Type B pancreatic cell (in vitro differentiated cells): ENCODE measurements around the gene SLC9C2. TPM values are rescaled to one million over a fixed set of nuclear protein-coding genes. Genes with fewer than 3 reads are reported as not detected.
"Not testable (repeated sequence)": the region's sequence is repeated elsewhere in the genome, so short reads cannot be mapped to it uniquely, and the experiment has no call there.

Experiments used
- DNase-seq: peaks from one replicate; pipeline ENCODE4 v3.0.0; 2021; ENCODE audit warnings: mixed read lengths; ENCODE audit not compliant: unreplicated experiment; ENCODE audit errors: extremely low spot score
- H3K27ac Mint-ChIP-seq: 2 replicates; pipeline ENCODE4 v1.8.0; 2021; ENCODE audit warnings: mild to moderate bottlenecking, mixed read lengths
- H3K27me3 Mint-ChIP-seq: 2 replicates; pipeline ENCODE4 v1.8.0; 2021; ENCODE audit warnings: mixed read lengths
- H3K36me3 Mint-ChIP-seq: 2 replicates; pipeline ENCODE4 v1.8.0; 2021; ENCODE audit warnings: mixed read lengths
- H3K4me1 Mint-ChIP-seq: one replicate; pipeline ENCODE4 v1.8.0; 2021; ENCODE audit warnings: mixed read lengths; ENCODE audit not compliant: unreplicated experiment
- H3K4me3 Mint-ChIP-seq: 2 replicates; pipeline ENCODE4 v1.8.0; 2021; ENCODE audit warnings: mild to moderate bottlenecking, mixed read lengths
- H3K9me3 Mint-ChIP-seq: 2 replicates; pipeline ENCODE4 v1.8.0; 2021; ENCODE audit warnings: mixed read lengths
- total RNA-seq: library from RNA; stranded (reverse); gene quantifications from 2 replicates; pipeline ENCODE4 v1.2.1, GENCODE V29; 2021; ENCODE audit warnings: low replicate concordance
- TF ChIP-seq, protein P1 (sequence below): fragments of 200-600 bp; sonication (generic); conservative IDR thresholded peaks from 2 replicates; pipeline ENCODE4 v1.5.0; 2021; ENCODE audit warnings: antibody characterized with exemption, mild to moderate bottlenecking

Gene SLC9C2
- total RNA-seq, 1 donor from 2014 or later = 0.60 TPM

DNA sequence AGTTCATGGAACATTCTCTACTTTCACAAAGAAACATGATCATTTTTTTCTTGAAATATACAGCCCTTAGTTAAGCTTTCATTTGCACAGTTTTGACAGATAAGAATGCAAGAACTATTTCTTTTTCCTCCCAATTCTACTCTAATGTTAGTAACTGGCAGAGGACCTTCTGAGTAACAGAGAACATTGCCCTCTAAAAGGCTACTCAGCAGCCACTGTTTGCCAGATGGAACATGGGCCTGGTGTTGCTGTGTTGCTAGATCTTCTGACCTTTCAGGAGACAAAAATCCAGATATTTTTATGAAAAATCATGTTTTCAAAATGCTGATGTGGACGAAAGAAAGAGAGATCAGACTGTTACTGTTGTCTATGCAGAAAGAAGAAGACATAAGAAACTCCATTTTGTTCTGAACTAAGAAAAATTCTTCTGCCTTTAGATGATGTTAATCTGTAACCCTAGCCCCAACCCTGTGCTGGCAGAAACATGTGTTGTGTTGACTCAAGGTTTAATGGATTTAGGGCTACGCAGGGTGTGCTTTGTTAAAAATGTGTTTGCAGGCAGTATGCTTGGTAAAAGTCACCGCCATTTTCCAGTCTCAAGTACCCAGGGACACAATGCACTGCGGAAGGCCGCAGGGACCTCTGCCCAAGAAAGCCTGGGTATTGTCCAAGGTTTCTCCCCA lies 128.6 kb downstream of the SLC9C2 start:
- TF ChIP-seq, protein P1, sequence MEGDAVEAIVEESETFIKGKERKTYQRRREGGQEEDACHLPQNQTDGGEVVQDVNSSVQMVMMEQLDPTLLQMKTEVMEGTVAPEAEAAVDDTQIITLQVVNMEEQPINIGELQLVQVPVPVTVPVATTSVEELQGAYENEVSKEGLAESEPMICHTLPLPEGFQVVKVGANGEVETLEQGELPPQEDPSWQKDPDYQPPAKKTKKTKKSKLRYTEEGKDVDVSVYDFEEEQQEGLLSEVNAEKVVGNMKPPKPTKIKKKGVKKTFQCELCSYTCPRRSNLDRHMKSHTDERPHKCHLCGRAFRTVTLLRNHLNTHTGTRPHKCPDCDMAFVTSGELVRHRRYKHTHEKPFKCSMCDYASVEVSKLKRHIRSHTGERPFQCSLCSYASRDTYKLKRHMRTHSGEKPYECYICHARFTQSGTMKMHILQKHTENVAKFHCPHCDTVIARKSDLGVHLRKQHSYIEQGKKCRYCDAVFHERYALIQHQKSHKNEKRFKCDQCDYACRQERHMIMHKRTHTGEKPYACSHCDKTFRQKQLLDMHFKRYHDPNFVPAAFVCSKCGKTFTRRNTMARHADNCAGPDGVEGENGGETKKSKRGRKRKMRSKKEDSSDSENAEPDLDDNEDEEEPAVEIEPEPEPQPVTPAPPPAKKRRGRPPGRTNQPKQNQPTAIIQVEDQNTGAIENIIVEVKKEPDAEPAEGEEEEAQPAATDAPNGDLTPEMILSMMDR = no peak
- H3K4me3 Mint-ChIP-seq = peak overlapping the region; percentile 82
- H3K36me3 Mint-ChIP-seq = peaks cover 18% of the 10 kb centered on the region
- DNase-seq = no peak
- H3K4me1 Mint-ChIP-seq = peaks cover 26% of the 10 kb centered on the region
- H3K27me3 Mint-ChIP-seq = no peaks in the 10 kb centered on the region
- peak overlapping the region; percentile 85 for H3K27ac Mint-ChIP-seq
- H3K9me3 Mint-ChIP-seq = peaks cover 10% of the 10 kb centered on the region

DNA sequence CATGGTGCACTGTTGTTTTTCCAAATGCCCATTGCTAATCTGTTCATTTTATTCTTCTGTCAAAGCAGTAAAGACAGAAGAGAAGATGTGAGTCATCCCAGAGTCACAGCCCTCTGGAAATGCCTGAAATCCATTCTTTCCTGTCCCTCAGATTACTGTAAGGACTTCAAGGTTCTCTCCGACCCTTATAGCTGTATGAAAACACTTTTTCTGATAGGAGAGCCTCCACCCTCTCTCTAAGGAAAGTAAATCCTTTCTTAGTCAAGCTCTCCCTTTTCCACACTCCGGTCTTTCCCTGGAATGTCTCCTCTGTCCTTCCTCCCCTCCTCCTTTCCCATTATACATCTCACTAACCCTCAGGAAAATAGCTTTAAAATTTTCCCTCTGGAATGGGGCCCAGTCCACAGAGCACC lies 129.3 kb downstream of the SLC9C2 start:
- peaks cover 20% of the 10 kb centered on the region for H3K36me3 Mint-ChIP-seq

DNA sequence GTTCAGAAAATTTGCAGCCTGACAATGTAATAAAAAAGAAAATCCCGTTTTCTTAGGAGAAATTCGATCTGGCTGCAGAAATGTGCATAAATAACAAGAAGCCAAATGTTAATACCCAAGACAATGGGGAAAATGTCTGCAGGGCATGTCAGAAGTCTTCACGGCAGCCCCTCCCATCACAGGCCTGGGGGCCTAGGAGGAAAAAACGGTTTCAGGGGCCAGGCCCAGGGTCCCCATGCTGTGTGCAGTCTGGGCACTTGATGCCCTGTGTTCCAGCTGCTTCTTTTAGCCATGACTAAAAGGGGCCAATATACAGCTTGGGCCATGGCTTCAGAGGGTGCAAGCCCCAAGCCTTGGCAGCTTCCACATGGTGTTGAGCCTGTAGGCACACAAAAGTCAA lies 132.3 kb downstream of the SLC9C2 start:
- peaks cover 10% of the 10 kb centered on the region for H3K9me3 Mint-ChIP-seq
- H3K36me3 Mint-ChIP-seq = peaks cover 18% of the 10 kb centered on the region
- no peak overlapping the region for H3K4me3 Mint-ChIP-seq
- H3K4me1 Mint-ChIP-seq = peaks cover 17% of the 10 kb centered on the region
- no peak for DNase-seq
- TF ChIP-seq, protein P1 = no peak
- H3K27me3 Mint-ChIP-seq = no peaks in the 10 kb centered on the region
- no peak overlapping the region for H3K27ac Mint-ChIP-seq

More for the DNA sequence above, 129.3 kb downstream of the SLC9C2 start:
- TF ChIP-seq, protein P1 = no peak
- Mint-ChIP-seq H3K27me3 (no peaks in the 10 kb centered on the region), H3K27ac (peak overlapping the region; percentile 85), H3K9me3 (peaks cover 10% of the 10 kb centered on the region), H3K4me3 (peak overlapping the region; percentile 37), H3K4me1 (peaks cover 22% of the 10 kb centered on the region)
- DNase-seq = no peak

- H3K9me3 Mint-ChIP-seq = peaks cover 10% of the 10 kb centered on the region
- no peak for DNase-seq
- no peak overlapping the region for H3K27ac Mint-ChIP-seq
- H3K27me3 Mint-ChIP-seq = no peaks in the 10 kb centered on the region
- no peak overlapping the region for H3K4me3 Mint-ChIP-seq
- H3K4me1 Mint-ChIP-seq = peaks cover 10% of the 10 kb centered on the region
- TF ChIP-seq, protein P1 = no peak
- peaks cover 18% of the 10 kb centered on the region for H3K36me3 Mint-ChIP-seq
Measured at GRCh38 chr1:173469656-173470055, 133.2 kb downstream of the SLC9C2 start.

GRCh38 chr1:173467426-173467825 lies 135.4 kb downstream of the SLC9C2 start:
- TF ChIP-seq, protein P1 = no peak
- no peaks in the 10 kb centered on the region for H3K27me3 Mint-ChIP-seq
- H3K36me3 Mint-ChIP-seq = peaks cover 23% of the 10 kb centered on the region
- H3K9me3 Mint-ChIP-seq = peaks cover 10% of the 10 kb centered on the region
- no peak overlapping the region for H3K4me3 Mint-ChIP-seq
- H3K27ac Mint-ChIP-seq = no peak overlapping the region
- no peak for DNase-seq
- no peaks in the 10 kb centered on the region for H3K4me1 Mint-ChIP-seq

DNA sequence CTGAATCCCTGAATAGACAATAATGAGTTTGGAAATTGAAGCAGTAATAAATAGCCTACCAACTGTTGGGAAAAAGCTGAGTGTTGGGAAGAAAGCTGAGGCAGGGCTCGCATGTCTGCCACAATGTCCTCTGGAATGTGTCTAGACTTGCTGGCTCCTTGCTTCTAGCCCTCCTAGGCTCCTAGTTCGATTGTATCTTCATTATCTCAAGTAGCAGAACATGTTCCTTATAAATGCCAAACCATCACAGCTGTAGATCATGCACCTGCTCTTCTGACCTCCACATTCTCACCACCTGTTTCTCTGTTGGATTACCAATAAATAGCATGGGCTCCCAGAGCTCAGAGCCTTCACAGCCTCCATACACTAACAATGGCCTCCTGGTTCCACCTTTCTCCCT lies 138.7 kb downstream of the SLC9C2 start:
- H3K27me3 Mint-ChIP-seq, DNase-seq, H3K4me3 Mint-ChIP-seq, H3K9me3 Mint-ChIP-seq, H3K27ac Mint-ChIP-seq, H3K4me1 Mint-ChIP-seq: not testable (repeated sequence)
- peaks cover 24% of the 10 kb centered on the region for H3K36me3 Mint-ChIP-seq

DNA sequence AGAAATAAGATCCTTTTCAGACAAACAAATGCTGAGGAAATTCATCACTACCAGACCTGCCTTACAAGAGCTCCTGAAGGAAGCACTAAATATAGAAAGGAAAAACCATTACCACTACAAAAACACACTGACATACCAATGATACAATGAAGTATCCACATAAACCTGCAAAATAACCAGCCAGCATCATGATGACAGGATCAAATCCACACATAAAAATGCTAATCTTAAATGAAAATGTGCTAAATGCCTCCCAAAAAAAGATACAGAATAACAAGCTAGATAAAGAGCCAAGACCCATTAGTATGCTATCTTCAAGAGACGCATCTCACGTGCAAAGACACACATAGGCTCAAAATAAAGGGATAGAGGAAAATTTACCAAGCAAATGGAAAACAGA lies 140.2 kb downstream of the SLC9C2 start:
- peaks cover 20% of the 10 kb centered on the region for H3K36me3 Mint-ChIP-seq
- H3K27me3 Mint-ChIP-seq, H3K4me1 Mint-ChIP-seq, DNase-seq, H3K4me3 Mint-ChIP-seq, H3K27ac Mint-ChIP-seq, H3K9me3 Mint-ChIP-seq: not testable (repeated sequence)
